HepG2 (cell line): ENCODE results near the gene PNMA3. TPM values are rescaled to one million over a fixed set of nuclear protein-coding genes. Genes with fewer than 3 reads are reported as not detected.

Experiments used
- ADNP ChIP-seq: sonication (generic); formaldehyde crosslinking; IDR thresholded peaks from 2 replicates; pipeline ENCODE4 v1.4.0; 2020; ENCODE audit warnings: missing genetic modification reagents
- GATAD2A ChIP-seq: IDR thresholded peaks from 2 replicates; pipeline ENCODE4 v1.6.1; 2016
- HMG20A ChIP-seq: IDR thresholded peaks from 2 replicates; pipeline ENCODE4 v1.6.1; 2016; ENCODE audit warnings: borderline replicate concordance
- HMGA1 ChIP-seq: sonication (generic); formaldehyde crosslinking; conservative IDR thresholded peaks from 2 replicates; pipeline ENCODE4 v1.4.0; 2020; ENCODE audit warnings: missing genetic modification reagents
- HOXD1 ChIP-seq: sonication (generic); formaldehyde crosslinking; IDR thresholded peaks from 2 replicates; pipeline ENCODE4 v1.5.0; 2020; ENCODE audit warnings: missing genetic modification reagents
- MTA3 ChIP-seq: sonication (generic); formaldehyde crosslinking; IDR thresholded peaks from 2 replicates; pipeline ENCODE4 v1.4.0; 2020; ENCODE audit warnings: missing genetic modification reagents
- NFE2 ChIP-seq: sonication (generic); formaldehyde crosslinking; IDR thresholded peaks from 2 replicates; pipeline ENCODE4 v1.4.0; 2020; ENCODE audit warnings: missing genetic modification reagents
- NFE2L1 ChIP-seq: sonication (generic); formaldehyde crosslinking; IDR thresholded peaks from 2 replicates; pipeline ENCODE4 v1.4.0; 2020; ENCODE audit warnings: missing genetic modification reagents, mild to moderate bottlenecking, borderline replicate concordance
- NRL ChIP-seq: sonication (generic); formaldehyde crosslinking; IDR thresholded peaks from 2 replicates; pipeline ENCODE4 v1.5.0; 2020; ENCODE audit warnings: missing genetic modification reagents, mild to moderate bottlenecking, moderate library complexity, borderline replicate concordance
- PHF8 ChIP-seq: sonication (generic); formaldehyde crosslinking; IDR thresholded peaks from 2 replicates; pipeline ENCODE4 v1.5.0; 2020; ENCODE audit warnings: missing genetic modification reagents
- THYN1 ChIP-seq: sonication (generic); formaldehyde crosslinking; IDR thresholded peaks from 2 replicates; pipeline ENCODE4 v1.8.1; 2023; ENCODE audit warnings: low read depth, mild to moderate bottlenecking, moderate library complexity, missing genetic modification reagents, borderline replicate concordance
- ZBTB21 ChIP-seq: sonication (generic); formaldehyde crosslinking; IDR thresholded peaks from 2 replicates; pipeline ENCODE4 v1.4.0; 2020; ENCODE audit warnings: missing genetic modification reagents
- ZBTB7A ChIP-seq: sonication (generic); formaldehyde crosslinking; IDR thresholded peaks from 2 replicates; pipeline ENCODE4 v1.8.0; 2022; ENCODE audit warnings: mild to moderate bottlenecking, missing genetic modification reagents
- ZMYM3 ChIP-seq: sonication (generic); formaldehyde crosslinking; IDR thresholded peaks from 2 replicates; pipeline ENCODE4 v1.5.1; 2020; ENCODE audit warnings: mild to moderate bottlenecking, missing genetic modification reagents
- ZNF260 ChIP-seq: sonication (generic); formaldehyde crosslinking; IDR thresholded peaks from 2 replicates; pipeline ENCODE4 v1.4.0; 2020; ENCODE audit warnings: missing genetic modification reagents, low read depth, mild to moderate bottlenecking, borderline replicate concordance
- ZNF737 ChIP-seq: sonication (generic); formaldehyde crosslinking; IDR thresholded peaks from 2 replicates; pipeline ENCODE4 v1.5.0; 2020; ENCODE audit warnings: missing genetic modification reagents, mild to moderate bottlenecking, borderline replicate concordance
- polyA plus RNA-seq, 8 experiments: library from polyadenylated mRNA; depleted of rRNA in 3 of 8; stranded (reverse) in 7 of 8; unstranded in 1 of 8; fragments of >200 nt; fragmentation: Illumina TruSeq in 4 of 8; extraction: Trizol in 4 of 8; gene quantifications; 2 replicates each; pipeline versions ENCODE4 v1.2.1 to v1.2.3, GENCODE V29; 2011 to 2016; ENCODE audit warnings: low read depth in 4 of 8, missing spikeins in 1 of 8, mixed read lengths in 1 of 8; ENCODE audit not compliant: insufficient read depth in 1 of 8
- total RNA-seq, 5 experiments: library from RNA; depleted of rRNA; stranded (reverse); fragments of >200 nt; fragmentation: Illumina TruSeq; extraction: Trizol; gene quantifications; 2 replicates each; pipeline ENCODE4 v1.2.3, GENCODE V29; 2016; ENCODE audit warnings: low read depth in 1 of 5
- TF ChIP-seq, protein P1 (sequence below): sonication (generic); formaldehyde crosslinking; conservative IDR thresholded peaks from 2 replicates; pipeline ENCODE4 v1.4.0; 2020; ENCODE audit warnings: missing genetic modification reagents
- TF ChIP-seq, protein P2 (sequence below): sonication (generic); formaldehyde crosslinking; IDR thresholded peaks from 2 replicates; pipeline ENCODE4 v1.4.0; 2020; ENCODE audit warnings: missing genetic modification reagents, borderline replicate concordance
- TF ChIP-seq, protein P3 (sequence below): IDR thresholded peaks from 2 replicates; pipeline ENCODE4 v1.6.1; 2016
- TF ChIP-seq, protein P4 (sequence below): sonication (generic); formaldehyde crosslinking; IDR thresholded peaks from 2 replicates; pipeline ENCODE4 v1.4.0; 2020; ENCODE audit warnings: mild to moderate bottlenecking, missing genetic modification reagents
- TF ChIP-seq, protein P5 (sequence below): sonication (generic); IDR thresholded peaks from 2 replicates; pipeline ENCODE4 v1.6.1; 2016; ENCODE audit warnings: low read depth, borderline replicate concordance
- TF ChIP-seq, protein P6 (sequence below): sonication (generic); formaldehyde crosslinking; IDR thresholded peaks from 2 replicates; pipeline ENCODE4 v1.4.0; 2020; ENCODE audit warnings: missing genetic modification reagents, borderline replicate concordance

The PNMA3 gene
- total and polyA plus RNA-seq, 2 of the 13 experiments (the other 11 are each of a cell fraction or from before 2014, with no cell fraction given), result not detected

DNA sequence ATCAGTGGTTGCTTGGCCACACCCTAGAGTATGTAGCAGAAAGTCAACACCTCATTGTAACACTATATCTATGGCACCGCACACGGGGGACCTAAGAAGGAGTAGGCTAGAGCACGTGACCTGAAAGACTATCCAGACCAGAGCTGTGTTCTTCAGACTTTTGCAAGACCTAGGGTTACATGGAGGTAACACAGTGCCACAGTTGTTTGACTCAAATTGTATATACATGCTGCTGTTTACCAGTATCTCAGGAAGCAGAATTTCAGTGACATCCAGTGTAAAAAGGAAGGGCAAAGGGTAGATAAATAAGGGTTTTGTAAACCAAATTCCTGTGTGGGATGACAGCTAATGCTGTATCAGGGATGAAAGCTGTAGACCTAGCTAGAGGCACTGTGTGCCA is 46.1 kb downstream of the PNMA3 start (continued):
- TF ChIP-seq ZNF737 (CRISPR knock-in tag) (no peak), THYN1 (no peak), NFE2 (CRISPR knock-in tag) (no peak), HMG20A (no peak), HMGA1 (CRISPR knock-in tag) (no peak), NRL (no peak), ZNF260 (CRISPR knock-in tag) (no peak), ADNP (CRISPR knock-in tag) (no peak), MTA3 (CRISPR knock-in tag) (no peak), GATAD2A (CRISPR knock-in tag) (peak; percentile 70; the same call in 1 of the 2 replicates), ZBTB7A (CRISPR knock-in tag) (no peak), ZBTB21 (CRISPR knock-in tag) (no peak), ZMYM3 (CRISPR knock-in tag) (no peak), PHF8 (CRISPR knock-in tag) (no peak), NFE2L1 (no peak), HOXD1 (no peak)
- TF ChIP-seq, protein P1, sequence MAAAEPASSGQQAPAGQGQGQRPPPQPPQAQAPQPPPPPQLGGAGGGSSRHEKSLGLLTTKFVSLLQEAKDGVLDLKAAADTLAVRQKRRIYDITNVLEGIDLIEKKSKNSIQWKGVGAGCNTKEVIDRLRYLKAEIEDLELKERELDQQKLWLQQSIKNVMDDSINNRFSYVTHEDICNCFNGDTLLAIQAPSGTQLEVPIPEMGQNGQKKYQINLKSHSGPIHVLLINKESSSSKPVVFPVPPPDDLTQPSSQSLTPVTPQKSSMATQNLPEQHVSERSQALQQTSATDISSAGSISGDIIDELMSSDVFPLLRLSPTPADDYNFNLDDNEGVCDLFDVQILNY (CRISPR knock-in tag), result no peak
- TF ChIP-seq, protein P2, sequence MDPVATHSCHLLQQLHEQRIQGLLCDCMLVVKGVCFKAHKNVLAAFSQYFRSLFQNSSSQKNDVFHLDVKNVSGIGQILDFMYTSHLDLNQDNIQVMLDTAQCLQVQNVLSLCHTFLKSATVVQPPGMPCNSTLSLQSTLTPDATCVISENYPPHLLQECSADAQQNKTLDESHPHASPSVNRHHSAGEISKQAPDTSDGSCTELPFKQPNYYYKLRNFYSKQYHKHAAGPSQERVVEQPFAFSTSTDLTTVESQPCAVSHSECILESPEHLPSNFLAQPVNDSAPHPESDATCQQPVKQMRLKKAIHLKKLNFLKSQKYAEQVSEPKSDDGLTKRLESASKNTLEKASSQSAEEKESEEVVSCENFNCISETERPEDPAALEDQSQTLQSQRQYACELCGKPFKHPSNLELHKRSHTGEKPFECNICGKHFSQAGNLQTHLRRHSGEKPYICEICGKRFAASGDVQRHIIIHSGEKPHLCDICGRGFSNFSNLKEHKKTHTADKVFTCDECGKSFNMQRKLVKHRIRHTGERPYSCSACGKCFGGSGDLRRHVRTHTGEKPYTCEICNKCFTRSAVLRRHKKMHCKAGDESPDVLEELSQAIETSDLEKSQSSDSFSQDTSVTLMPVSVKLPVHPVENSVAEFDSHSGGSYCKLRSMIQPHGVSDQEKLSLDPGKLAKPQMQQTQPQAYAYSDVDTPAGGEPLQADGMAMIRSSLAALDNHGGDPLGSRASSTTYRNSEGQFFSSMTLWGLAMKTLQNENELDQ, result no peak
- TF ChIP-seq, protein P3, sequence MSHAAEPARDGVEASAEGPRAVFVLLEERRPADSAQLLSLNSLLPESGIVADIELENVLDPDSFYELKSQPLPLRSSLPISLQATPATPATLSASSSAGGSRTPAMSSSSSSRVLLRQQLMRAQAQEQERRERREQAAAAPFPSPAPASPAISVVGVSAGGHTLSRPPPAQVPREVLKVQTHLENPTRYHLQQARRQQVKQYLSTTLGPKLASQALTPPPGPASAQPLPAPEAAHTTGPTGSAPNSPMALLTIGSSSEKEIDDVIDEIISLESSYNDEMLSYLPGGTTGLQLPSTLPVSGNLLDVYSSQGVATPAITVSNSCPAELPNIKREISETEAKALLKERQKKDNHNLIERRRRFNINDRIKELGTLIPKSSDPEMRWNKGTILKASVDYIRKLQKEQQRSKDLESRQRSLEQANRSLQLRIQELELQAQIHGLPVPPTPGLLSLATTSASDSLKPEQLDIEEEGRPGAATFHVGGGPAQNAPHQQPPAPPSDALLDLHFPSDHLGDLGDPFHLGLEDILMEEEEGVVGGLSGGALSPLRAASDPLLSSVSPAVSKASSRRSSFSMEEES, result 0 out of 2 replicates have a peak, but pooled peaks have one; percentile 35
- TF ChIP-seq, protein P4, sequence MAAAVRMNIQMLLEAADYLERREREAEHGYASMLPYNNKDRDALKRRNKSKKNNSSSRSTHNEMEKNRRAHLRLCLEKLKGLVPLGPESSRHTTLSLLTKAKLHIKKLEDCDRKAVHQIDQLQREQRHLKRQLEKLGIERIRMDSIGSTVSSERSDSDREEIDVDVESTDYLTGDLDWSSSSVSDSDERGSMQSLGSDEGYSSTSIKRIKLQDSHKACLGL (CRISPR knock-in tag), result no peak
- TF ChIP-seq, protein P5, sequence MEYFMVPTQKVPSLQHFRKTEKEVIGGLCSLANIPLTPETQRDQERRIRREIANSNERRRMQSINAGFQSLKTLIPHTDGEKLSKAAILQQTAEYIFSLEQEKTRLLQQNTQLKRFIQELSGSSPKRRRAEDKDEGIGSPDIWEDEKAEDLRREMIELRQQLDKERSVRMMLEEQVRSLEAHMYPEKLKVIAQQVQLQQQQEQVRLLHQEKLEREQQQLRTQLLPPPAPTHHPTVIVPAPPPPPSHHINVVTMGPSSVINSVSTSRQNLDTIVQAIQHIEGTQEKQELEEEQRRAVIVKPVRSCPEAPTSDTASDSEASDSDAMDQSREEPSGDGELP, result no peak
- TF ChIP-seq, protein P6, sequence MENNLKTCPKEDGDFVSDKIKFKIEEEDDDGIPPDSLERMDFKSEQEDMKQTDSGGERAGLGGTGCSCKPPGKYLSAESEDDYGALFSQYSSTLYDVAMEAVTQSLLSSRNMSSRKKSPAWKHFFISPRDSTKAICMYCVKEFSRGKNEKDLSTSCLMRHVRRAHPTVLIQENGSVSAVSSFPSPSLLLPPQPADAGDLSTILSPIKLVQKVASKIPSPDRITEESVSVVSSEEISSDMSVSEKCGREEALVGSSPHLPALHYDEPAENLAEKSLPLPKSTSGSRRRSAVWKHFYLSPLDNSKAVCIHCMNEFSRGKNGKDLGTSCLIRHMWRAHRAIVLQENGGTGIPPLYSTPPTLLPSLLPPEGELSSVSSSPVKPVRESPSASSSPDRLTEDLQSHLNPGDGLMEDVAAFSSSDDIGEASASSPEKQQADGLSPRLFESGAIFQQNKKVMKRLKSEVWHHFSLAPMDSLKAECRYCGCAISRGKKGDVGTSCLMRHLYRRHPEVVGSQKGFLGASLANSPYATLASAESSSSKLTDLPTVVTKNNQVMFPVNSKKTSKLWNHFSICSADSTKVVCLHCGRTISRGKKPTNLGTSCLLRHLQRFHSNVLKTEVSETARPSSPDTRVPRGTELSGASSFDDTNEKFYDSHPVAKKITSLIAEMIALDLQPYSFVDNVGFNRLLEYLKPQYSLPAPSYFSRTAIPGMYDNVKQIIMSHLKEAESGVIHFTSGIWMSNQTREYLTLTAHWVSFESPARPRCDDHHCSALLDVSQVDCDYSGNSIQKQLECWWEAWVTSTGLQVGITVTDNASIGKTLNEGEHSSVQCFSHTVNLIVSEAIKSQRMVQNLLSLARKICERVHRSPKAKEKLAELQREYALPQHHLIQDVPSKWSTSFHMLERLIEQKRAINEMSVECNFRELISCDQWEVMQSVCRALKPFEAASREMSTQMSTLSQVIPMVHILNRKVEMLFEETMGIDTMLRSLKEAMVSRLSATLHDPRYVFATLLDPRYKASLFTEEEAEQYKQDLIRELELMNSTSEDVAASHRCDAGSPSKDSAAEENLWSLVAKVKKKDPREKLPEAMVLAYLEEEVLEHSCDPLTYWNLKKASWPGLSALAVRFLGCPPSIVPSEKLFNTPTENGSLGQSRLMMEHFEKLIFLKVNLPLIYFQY, result no peak
